C4-2B (cell line): ENCODE results near the gene SP110.

Experiments
- ZFX ChIP-seq: fragments of 450-650 bp; IDR thresholded peaks from 2 replicates; pipeline ENCODE4 v1.6.1; 2017
- TF ChIP-seq, protein P1 (sequence below): fragments of 450-650 bp; conservative IDR thresholded peaks from 2 replicates; pipeline ENCODE4 v1.5.1; 2017; ENCODE audit warnings: mild to moderate bottlenecking

DNA sequence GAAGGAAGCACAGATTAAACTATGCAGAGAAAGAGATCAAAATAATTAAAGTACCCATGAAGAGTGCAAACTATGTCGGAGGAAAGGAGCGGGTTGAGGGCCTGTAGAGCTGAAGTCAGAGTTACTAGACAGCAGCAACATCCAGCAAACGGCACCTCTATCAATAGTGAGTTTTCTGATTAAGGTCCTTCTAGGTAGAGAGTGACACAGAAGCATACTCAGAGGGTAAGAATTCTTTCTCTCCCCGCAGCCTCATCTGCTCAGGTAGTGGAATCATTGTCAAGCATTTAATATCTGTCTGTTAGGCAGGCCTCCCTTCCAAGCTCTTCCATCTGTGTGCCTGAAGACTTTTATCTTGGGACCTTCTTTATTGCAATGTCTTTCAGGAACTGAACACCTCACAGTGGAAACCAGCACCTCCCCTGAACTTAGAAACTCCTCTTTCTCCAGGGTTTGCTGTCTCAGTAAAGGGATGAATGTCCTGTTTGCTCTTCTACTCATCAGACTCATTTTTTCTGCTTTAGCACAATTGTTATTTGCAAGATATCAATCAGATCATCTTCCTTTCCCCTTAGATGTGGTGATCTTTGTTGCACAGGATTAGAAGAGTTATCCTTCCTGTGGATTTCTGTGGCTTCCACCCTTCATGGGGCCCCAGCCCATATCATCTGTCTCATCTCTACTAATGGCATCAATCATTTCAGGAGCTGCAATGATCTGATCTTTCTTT lies 34.5 kb upstream of the SP110 start:
- TF ChIP-seq, protein P1, sequence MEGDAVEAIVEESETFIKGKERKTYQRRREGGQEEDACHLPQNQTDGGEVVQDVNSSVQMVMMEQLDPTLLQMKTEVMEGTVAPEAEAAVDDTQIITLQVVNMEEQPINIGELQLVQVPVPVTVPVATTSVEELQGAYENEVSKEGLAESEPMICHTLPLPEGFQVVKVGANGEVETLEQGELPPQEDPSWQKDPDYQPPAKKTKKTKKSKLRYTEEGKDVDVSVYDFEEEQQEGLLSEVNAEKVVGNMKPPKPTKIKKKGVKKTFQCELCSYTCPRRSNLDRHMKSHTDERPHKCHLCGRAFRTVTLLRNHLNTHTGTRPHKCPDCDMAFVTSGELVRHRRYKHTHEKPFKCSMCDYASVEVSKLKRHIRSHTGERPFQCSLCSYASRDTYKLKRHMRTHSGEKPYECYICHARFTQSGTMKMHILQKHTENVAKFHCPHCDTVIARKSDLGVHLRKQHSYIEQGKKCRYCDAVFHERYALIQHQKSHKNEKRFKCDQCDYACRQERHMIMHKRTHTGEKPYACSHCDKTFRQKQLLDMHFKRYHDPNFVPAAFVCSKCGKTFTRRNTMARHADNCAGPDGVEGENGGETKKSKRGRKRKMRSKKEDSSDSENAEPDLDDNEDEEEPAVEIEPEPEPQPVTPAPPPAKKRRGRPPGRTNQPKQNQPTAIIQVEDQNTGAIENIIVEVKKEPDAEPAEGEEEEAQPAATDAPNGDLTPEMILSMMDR, result no peak
- no peak for TF ChIP-seq ZFX
